ENCODE results near the gene GFOD2. TPM values are rescaled to one million over a fixed set of nuclear protein-coding genes. Genes with fewer than 3 reads are reported as not detected.
A peak's percentile ranks its signal among the peaks of the same experiment; 100 is the strongest.

GFOD2 gene
- total RNA-seq, 1 donor from 2014 or later = 33.8 TPM

- no peak for DNase-seq (ENCODE audit: low read depth, low spot score)
- Mint-ChIP-seq H3K4me1 (no peaks in the 10 kb centered on the region), H3K27ac (ENCODE audit: unreplicated experiment) (no peak overlapping the region), H3K27me3 (ENCODE audit: low read depth) (no peaks in the 10 kb centered on the region), H3K9me3 (no peaks in the 10 kb centered on the region), H3K36me3 (ENCODE audit: low read depth) (peaks cover 5% of the 10 kb centered on the region), H3K4me3 (no peak overlapping the region)
- TF ChIP-seq CTCF (conservative IDR thresholded peaks at IDR 0.05) = no peak
Measured at GRCh38 chr16:67727521-67728485, 8.7 kb upstream of the GFOD2 start.

GRCh38 chr16:67726106-67727034, 7.3 kb upstream of the GFOD2 start:
- no peak for TF ChIP-seq CTCF (conservative IDR thresholded peaks at IDR 0.05)
- no peak for DNase-seq (ENCODE audit: low read depth, low spot score)
- Mint-ChIP-seq H3K4me3 (no peak overlapping the region), H3K36me3 (ENCODE audit: low read depth) (peaks cover 5% of the 10 kb centered on the region), H3K4me1 (no peaks in the 10 kb centered on the region), H3K9me3 (no peaks in the 10 kb centered on the region), H3K27ac (ENCODE audit: unreplicated experiment) (no peak overlapping the region), H3K27me3 (ENCODE audit: low read depth) (no peaks in the 10 kb centered on the region)

- no peak for DNase-seq (ENCODE audit: low read depth, low spot score)
- Mint-ChIP-seq H3K4me3 (no peak overlapping the region), H3K9me3 (no peaks in the 10 kb centered on the region), H3K27ac (ENCODE audit: unreplicated experiment) (no peak overlapping the region), H3K27me3 (ENCODE audit: low read depth) (peaks cover 3% of the 10 kb centered on the region), H3K36me3 (ENCODE audit: low read depth) (no peaks in the 10 kb centered on the region), H3K4me1 (peaks cover 13% of the 10 kb centered on the region)
- no peak for TF ChIP-seq CTCF (conservative IDR thresholded peaks at IDR 0.05)
Measured at GRCh38 chr16:67723911-67724305, 4.8 kb upstream of the GFOD2 start.

GRCh38 chr16:67723151-67723910, 4.2 kb upstream of the GFOD2 start:
- no peak for TF ChIP-seq CTCF (conservative IDR thresholded peaks at IDR 0.05)
- no peak overlapping the region for H3K4me3 Mint-ChIP-seq
- no peak overlapping the region for H3K27ac Mint-ChIP-seq (ENCODE audit: unreplicated experiment)
- peaks cover 3% of the 10 kb centered on the region for H3K27me3 Mint-ChIP-seq (ENCODE audit: low read depth)
- DNase-seq (ENCODE audit: low read depth, low spot score) = no peak
- H3K4me1 Mint-ChIP-seq = peaks cover 19% of the 10 kb centered on the region
- H3K9me3 Mint-ChIP-seq = no peaks in the 10 kb centered on the region
- H3K36me3 Mint-ChIP-seq (ENCODE audit: low read depth) = no peaks in the 10 kb centered on the region

- DNase-seq (ENCODE audit: low read depth, low spot score) = no peak
- peaks cover 3% of the 10 kb centered on the region for H3K27me3 Mint-ChIP-seq (ENCODE audit: low read depth)
- H3K4me3 Mint-ChIP-seq = peak overlapping the region; percentile 96
- no peaks in the 10 kb centered on the region for H3K36me3 Mint-ChIP-seq (ENCODE audit: low read depth)
- H3K27ac Mint-ChIP-seq (ENCODE audit: unreplicated experiment) = no peak overlapping the region
- no peak for TF ChIP-seq CTCF (conservative IDR thresholded peaks at IDR 0.05)
- H3K9me3 Mint-ChIP-seq = no peaks in the 10 kb centered on the region
- H3K4me1 Mint-ChIP-seq = peaks cover 33% of the 10 kb centered on the region
Measured at GRCh38 chr16:67720236-67720635, 1.1 kb upstream of the GFOD2 start.

All from neural crest cell (in vitro differentiated cells).